Fibroblast of lung (primary cell): ENCODE data around the gene IL1RAPL2. TPM values are rescaled to one million over a fixed set of nuclear protein-coding genes. Genes with fewer than 3 reads are reported as not detected.

ENCODE experiments used
- DNase-seq, 2 donors: peaks; one replicate each; pipeline versions ENCODE4 v3.0.0 to v3.0.0-alpha.2; 2010; ENCODE audit warnings: low read depth in 2 of 2
- H2AFZ ChIP-seq: 2 replicates; pipeline ENCODE4 v1.5.1; 2012; ENCODE audit warnings: low read length, control low read depth, inconsistent platforms
- H3K27ac ChIP-seq: 2 replicates; pipeline ENCODE4 v1.5.1; 2011; ENCODE audit warnings: low read length, control low read depth; ENCODE audit not compliant: insufficient read depth
- H3K27me3 ChIP-seq: 2 replicates; pipeline ENCODE4 v1.5.1; 2011; ENCODE audit warnings: mild to moderate bottlenecking, low read length; ENCODE audit not compliant: control insufficient read depth, insufficient read depth
- H3K36me3 ChIP-seq: 2 replicates; pipeline ENCODE4 v1.5.1; 2011; ENCODE audit warnings: low read length; ENCODE audit not compliant: control insufficient read depth, insufficient read depth
- H3K4me1 ChIP-seq: 2 replicates; pipeline ENCODE4 v1.5.1; 2011; ENCODE audit warnings: low read length; ENCODE audit not compliant: control insufficient read depth, insufficient read depth; ENCODE audit errors: extremely low read depth
- H3K4me2 ChIP-seq: 2 replicates; pipeline ENCODE4 v1.5.1; 2011; ENCODE audit warnings: low read length, control low read depth; ENCODE audit not compliant: insufficient read depth; ENCODE audit errors: extremely low read depth
- H3K4me3 ChIP-seq, 4 experiments: fragments of 200-600 bp in 1 of 4; sonication (generic) in 1 of 4; replicated peaks in 1 of 4; 2 replicates each; pipeline ENCODE4 v1.5.1; 2011 to 2016; ENCODE audit warnings: low read length in 4 of 4, low read depth in 3 of 4, mild to moderate bottlenecking in 3 of 4, control low read depth in 2 of 4, inconsistent platforms in 1 of 4, mixed read lengths in 1 of 4; ENCODE audit not compliant: insufficient read depth in 1 of 4; ENCODE audit errors: control extremely low read depth in 1 of 4
- H3K79me2 ChIP-seq: 2 replicates; pipeline ENCODE4 v1.5.1; 2012; ENCODE audit warnings: mild to moderate bottlenecking, low read length, inconsistent platforms; ENCODE audit not compliant: control insufficient read depth, insufficient read depth
- H3K9ac ChIP-seq: 2 replicates; pipeline ENCODE4 v1.5.1; 2011; ENCODE audit warnings: mild to moderate bottlenecking, low read length, control low read depth; ENCODE audit not compliant: insufficient read depth
- H3K9me3 ChIP-seq: 2 replicates; pipeline ENCODE4 v1.5.1; 2012; ENCODE audit warnings: low read depth, low read length; ENCODE audit not compliant: control insufficient read depth, insufficient read depth
- H4K20me1 ChIP-seq: 2 replicates; pipeline ENCODE4 v1.5.1; 2011; ENCODE audit warnings: low read length; ENCODE audit not compliant: control insufficient read depth, insufficient read depth; ENCODE audit errors: extremely low read depth
- EZH2 ChIP-seq: IDR thresholded peaks from 2 replicates; pipeline ENCODE4 v1.5.1; 2012; ENCODE audit warnings: low read length, control low read depth, mild to moderate bottlenecking; ENCODE audit errors: missing control alignments
- polyA plus RNA-seq, 2 donors: library from polyadenylated mRNA; depleted of rRNA in 1 of 2; stranded (reverse) in 1 of 2; unstranded in 1 of 2; fragments of >200 nt; gene quantifications; 2 replicates each; pipeline ENCODE4 v1.2.1, GENCODE V29; 2011 to 2012; ENCODE audit warnings: missing spikeins in 1 of 2
- total RNA-seq: library from RNA; depleted of rRNA; stranded (reverse); fragments of >200 nt; gene quantifications from 2 replicates; pipeline ENCODE4 v1.2.1, GENCODE V29; 2014
- TF ChIP-seq, protein P1 (sequence below), 2 donors: IDR thresholded peaks in 1 of 2; conservative IDR thresholded peaks in 1 of 2; 1 replicate in 1 of 2; 2 replicates in 1 of 2; pipeline ENCODE4 v1.5.1; 2011 to 2012; ENCODE audit warnings: low read length in 2 of 2, control low read depth in 1 of 2, inconsistent platforms in 1 of 2, low read depth in 1 of 2, mild to moderate bottlenecking in 1 of 2

The IL1RAPL2 gene
- total and polyA plus RNA-seq, 2 donors (not counting 1 experiment from before 2014, with no cell fraction given), result 0.22 TPM; not detected in 1

- no peak overlapping the region for H3K4me3 ChIP-seq
- H3K79me2 ChIP-seq, result no peaks in the 10 kb centered on the region
- H3K4me1 ChIP-seq, result no peaks in the 10 kb centered on the region
- no peak overlapping the region for H2AFZ ChIP-seq
- no peak overlapping the region for H3K9ac ChIP-seq
- no peaks in the 10 kb centered on the region for H4K20me1 ChIP-seq
- no peaks in the 10 kb centered on the region for H3K27me3 ChIP-seq
- H3K9me3 ChIP-seq, result no peaks in the 10 kb centered on the region
- no peaks in the 10 kb centered on the region for H3K36me3 ChIP-seq
- no peak for TF ChIP-seq EZH2
- TF ChIP-seq, protein P1, sequence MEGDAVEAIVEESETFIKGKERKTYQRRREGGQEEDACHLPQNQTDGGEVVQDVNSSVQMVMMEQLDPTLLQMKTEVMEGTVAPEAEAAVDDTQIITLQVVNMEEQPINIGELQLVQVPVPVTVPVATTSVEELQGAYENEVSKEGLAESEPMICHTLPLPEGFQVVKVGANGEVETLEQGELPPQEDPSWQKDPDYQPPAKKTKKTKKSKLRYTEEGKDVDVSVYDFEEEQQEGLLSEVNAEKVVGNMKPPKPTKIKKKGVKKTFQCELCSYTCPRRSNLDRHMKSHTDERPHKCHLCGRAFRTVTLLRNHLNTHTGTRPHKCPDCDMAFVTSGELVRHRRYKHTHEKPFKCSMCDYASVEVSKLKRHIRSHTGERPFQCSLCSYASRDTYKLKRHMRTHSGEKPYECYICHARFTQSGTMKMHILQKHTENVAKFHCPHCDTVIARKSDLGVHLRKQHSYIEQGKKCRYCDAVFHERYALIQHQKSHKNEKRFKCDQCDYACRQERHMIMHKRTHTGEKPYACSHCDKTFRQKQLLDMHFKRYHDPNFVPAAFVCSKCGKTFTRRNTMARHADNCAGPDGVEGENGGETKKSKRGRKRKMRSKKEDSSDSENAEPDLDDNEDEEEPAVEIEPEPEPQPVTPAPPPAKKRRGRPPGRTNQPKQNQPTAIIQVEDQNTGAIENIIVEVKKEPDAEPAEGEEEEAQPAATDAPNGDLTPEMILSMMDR (conservative IDR thresholded peaks at IDR 0.05 in 1 of 2, IDR thresholded peaks at IDR 0.05 in 1 of 2; ENCODE audit: low read depth in 1 of 2, low read length in 2 of 2), result no peak
- no peak for DNase-seq
- no peak overlapping the region for H3K27ac ChIP-seq
- no peak overlapping the region for H3K4me2 ChIP-seq
Measured at GRCh38 chrX:104961926-104962325, 395.9 kb downstream of the IL1RAPL2 start.

- Histone ChIP-seq H3K9ac (no peak overlapping the region), H4K20me1 (no peaks in the 10 kb centered on the region), H3K4me3 (no peak overlapping the region), H3K4me2 (no peak overlapping the region), H3K4me1 (no peaks in the 10 kb centered on the region), H3K27ac (no peak overlapping the region), H3K79me2 (no peaks in the 10 kb centered on the region), H3K27me3 (no peaks in the 10 kb centered on the region), H3K9me3 (no peaks in the 10 kb centered on the region), H2AFZ (no peak overlapping the region), H3K36me3 (no peaks in the 10 kb centered on the region)
- TF ChIP-seq, protein P1 (conservative IDR thresholded peaks at IDR 0.05 in 1 of 2, IDR thresholded peaks at IDR 0.05 in 1 of 2; ENCODE audit: low read depth in 1 of 2, low read length in 2 of 2), result no peak
- no peak for TF ChIP-seq EZH2
- DNase-seq, result no peak
Measured at GRCh38 chrX:104968241-104968640, 402.2 kb downstream of the IL1RAPL2 start.

DNA sequence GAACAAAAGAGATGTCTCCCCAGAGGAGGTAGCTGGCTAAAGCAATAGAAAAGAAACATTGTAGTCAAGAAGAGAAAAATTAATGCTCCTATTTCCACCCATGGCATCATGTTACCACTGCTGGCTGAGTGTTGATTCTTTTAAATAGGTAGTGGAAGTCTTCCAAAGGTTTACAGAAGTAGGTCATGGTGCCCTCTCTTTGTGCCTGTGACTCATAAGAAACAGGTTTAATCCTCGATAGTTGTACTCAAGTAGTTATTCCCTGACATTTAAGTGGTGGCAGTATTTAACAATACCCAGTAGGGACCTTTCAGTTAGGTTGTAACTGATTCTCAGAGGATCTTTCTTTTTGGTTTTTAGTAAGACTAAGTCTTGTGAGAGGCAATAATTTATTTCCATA lies 406.7 kb downstream of the IL1RAPL2 start:
- Histone ChIP-seq H3K27me3 (no peaks in the 10 kb centered on the region), H3K79me2 (no peaks in the 10 kb centered on the region), H2AFZ (no peak overlapping the region), H3K4me2 (no peak overlapping the region), H3K36me3 (no peaks in the 10 kb centered on the region), H3K9ac (no peak overlapping the region), H3K9me3 (no peaks in the 10 kb centered on the region), H3K4me1 (no peaks in the 10 kb centered on the region), H3K27ac (no peak overlapping the region), H3K4me3 (no peak overlapping the region), H4K20me1 (no peaks in the 10 kb centered on the region)
- TF ChIP-seq, protein P1 (conservative IDR thresholded peaks at IDR 0.05 in 1 of 2, IDR thresholded peaks at IDR 0.05 in 1 of 2; ENCODE audit: low read depth in 1 of 2, low read length in 2 of 2), result no peak
- TF ChIP-seq EZH2, result no peak
- peak in 1 of 2 donors; percentile 0 for DNase-seq
